Spinal cord (tissue), 10 donors: ENCODE data around the gene RHOH. TPM values are rescaled to one million over a fixed set of nuclear protein-coding genes. Genes with fewer than 3 reads are reported as not detected.

Source experiments
- DNase-seq, 6 donors: peaks; one replicate each; pipeline versions ENCODE4 v3.0.0 to v3.0.0-alpha.2; 2013 to 2015; ENCODE audit warnings: low spot score in 6 of 6, low read depth in 4 of 6
- H3K27ac ChIP-seq: one replicate; pipeline ENCODE4 v1.5.1; 2013; ENCODE audit warnings: low read depth, low read length, control low read depth
- H3K27me3 ChIP-seq: one replicate; pipeline ENCODE4 v1.6.1; 2013; ENCODE audit warnings: low read length; ENCODE audit not compliant: control insufficient read depth, insufficient read depth
- H3K36me3 ChIP-seq: one replicate; pipeline ENCODE4 v1.6.1; 2013; ENCODE audit warnings: low read length; ENCODE audit not compliant: control insufficient read depth, insufficient read depth
- H3K4me1 ChIP-seq: one replicate; pipeline ENCODE4 v1.6.1; 2013; ENCODE audit warnings: low read length; ENCODE audit not compliant: control insufficient read depth, insufficient read depth
- H3K4me3 ChIP-seq: one replicate; pipeline ENCODE4 v1.5.1; 2013; ENCODE audit warnings: low read depth, low read length, control low read depth
- H3K9me3 ChIP-seq: one replicate; pipeline ENCODE4 v1.6.1; 2013; ENCODE audit warnings: low read length; ENCODE audit not compliant: control insufficient read depth, insufficient read depth
- WGBS: methylation state at CpG from one replicate; pipeline ENCODE4 v1.1.5; 2013; ENCODE audit warnings: missing lambda C conversion rate; ENCODE audit not compliant: insufficient coverage; 5-methylcytosine and 5-hydroxymethylcytosine counted together
- polyA plus RNA-seq, 2 donors: library from polyadenylated mRNA; unstranded; fragments of 120-200 nt; gene quantifications; one replicate each; pipeline ENCODE4 v1.2.1, GENCODE V29; 2013; ENCODE audit not compliant: insufficient read length in 2 of 2
- total RNA-seq, 2 donors: library from RNA; depleted of rRNA in 1 of 2; stranded (reverse); fragments of 120-200 nt in 1 of 2; fragments of >200 nt in 1 of 2; gene quantifications; one replicate each; pipeline versions ENCODE4 v1.2.3 to v1.2.4, GENCODE V29; 2013 to 2014
- donor health status: healthy.

Gene RHOH
- total and polyA plus RNA-seq, 4 donors, result 1.1 to 3.1 (median 1.5) TPM

- Histone ChIP-seq H3K4me3 (no peak overlapping the region), H3K9me3 (no peaks in the 10 kb centered on the region), H3K27me3 (no peaks in the 10 kb centered on the region), H3K27ac (no peak overlapping the region), H3K36me3 (no peaks in the 10 kb centered on the region), H3K4me1 (no peaks in the 10 kb centered on the region)
- DNase-seq, result no peak
- 86% methylated on average over 2 of the region's 3 CpGs for WGBS
Observed at GRCh38 chr4:40255393-40256281, 58.8 kb downstream of the RHOH start.

- no peak for DNase-seq
- H3K27ac ChIP-seq, result no peak overlapping the region
- H3K4me3 ChIP-seq, result no peak overlapping the region
- no peaks in the 10 kb centered on the region for H3K27me3 ChIP-seq
- H3K4me1 ChIP-seq, result no peaks in the 10 kb centered on the region
- 100% methylated on average over 4 of the region's 5 CpGs for WGBS
- H3K9me3 ChIP-seq, result no peaks in the 10 kb centered on the region
- H3K36me3 ChIP-seq, result no peaks in the 10 kb centered on the region
Observed at GRCh38 chr4:40256329-40256728, 59.5 kb downstream of the RHOH start.

- no peak for DNase-seq
- Histone ChIP-seq H3K9me3 (no peaks in the 10 kb centered on the region), H3K27me3 (no peaks in the 10 kb centered on the region), H3K27ac (no peak overlapping the region), H3K4me3 (no peak overlapping the region), H3K4me1 (no peaks in the 10 kb centered on the region), H3K36me3 (no peaks in the 10 kb centered on the region)
- WGBS, result 92% methylated on average over 1 of the region's 3 CpGs
Observed at GRCh38 chr4:40256817-40257216, 60.0 kb downstream of the RHOH start.

GRCh38 chr4:40258627-40259026, 61.8 kb downstream of the RHOH start:
- no peak for DNase-seq
- WGBS, result no CpG with 5 or more reads among the region's 8 CpGs
- Histone ChIP-seq H3K36me3 (no peaks in the 10 kb centered on the region), H3K9me3 (no peaks in the 10 kb centered on the region), H3K4me3 (no peak overlapping the region), H3K27ac (no peak overlapping the region), H3K4me1 (no peaks in the 10 kb centered on the region), H3K27me3 (no peaks in the 10 kb centered on the region)

GRCh38 chr4:40261231-40262076, 64.6 kb downstream of the RHOH start:
- Histone ChIP-seq H3K4me1 (peaks cover 5% of the 10 kb centered on the region), H3K27ac (no peak overlapping the region), H3K4me3 (no peak overlapping the region), H3K9me3 (no peaks in the 10 kb centered on the region), H3K27me3 (no peaks in the 10 kb centered on the region), H3K36me3 (no peaks in the 10 kb centered on the region)
- 91% methylated on average over 4 of the region's 9 CpGs for WGBS
- no peak for DNase-seq

GRCh38 chr4:40262077-40262528, 65.3 kb downstream of the RHOH start:
- peaks cover 5% of the 10 kb centered on the region for H3K4me1 ChIP-seq
- no peaks in the 10 kb centered on the region for H3K36me3 ChIP-seq
- no peak overlapping the region for H3K4me3 ChIP-seq
- no peaks in the 10 kb centered on the region for H3K9me3 ChIP-seq
- H3K27ac ChIP-seq, result no peak overlapping the region
- no peak for DNase-seq
- H3K27me3 ChIP-seq, result no peaks in the 10 kb centered on the region

GRCh38 chr4:40262861-40263260, 66.0 kb downstream of the RHOH start:
- no peak for DNase-seq
- H3K4me3 ChIP-seq, result no peak overlapping the region
- WGBS, result 100% methylated on average over 2 of the region's 2 CpGs
- peaks cover 5% of the 10 kb centered on the region for H3K4me1 ChIP-seq
- H3K36me3 ChIP-seq, result no peaks in the 10 kb centered on the region
- no peaks in the 10 kb centered on the region for H3K9me3 ChIP-seq
- no peaks in the 10 kb centered on the region for H3K27me3 ChIP-seq
- no peak overlapping the region for H3K27ac ChIP-seq

- H3K27me3 ChIP-seq, result no peaks in the 10 kb centered on the region
- H3K4me1 ChIP-seq, result peaks cover 5% of the 10 kb centered on the region
- H3K4me3 ChIP-seq, result no peak overlapping the region
- DNase-seq, result no peak
- H3K27ac ChIP-seq, result no peak overlapping the region
- WGBS, result 90% methylated on average over 2 of the region's 6 CpGs
- H3K36me3 ChIP-seq, result no peaks in the 10 kb centered on the region
- no peaks in the 10 kb centered on the region for H3K9me3 ChIP-seq
Observed at GRCh38 chr4:40264497-40264896, 67.7 kb downstream of the RHOH start.

- Histone ChIP-seq H3K27ac (no peak overlapping the region), H3K4me3 (no peak overlapping the region), H3K4me1 (peaks cover 5% of the 10 kb centered on the region), H3K9me3 (no peaks in the 10 kb centered on the region), H3K36me3 (no peaks in the 10 kb centered on the region), H3K27me3 (no peaks in the 10 kb centered on the region)
- DNase-seq, result peak in 1 of 6 donors; percentile 62
- WGBS, result 70% methylated on average over 13 of the region's 15 CpGs
Observed at GRCh38 chr4:40264995-40265909, 68.4 kb downstream of the RHOH start.
